Rectal smooth muscle tissue (tissue), 1 donor: ENCODE data around the gene NEB.

Experiments
- H3K27ac ChIP-seq: one replicate; pipeline ENCODE4 v1.7.0; 2013; ENCODE audit warnings: low read depth, low read length, inconsistent platforms
- H3K27me3 ChIP-seq: one replicate; pipeline ENCODE4 v1.7.0; 2013; ENCODE audit warnings: low read length; ENCODE audit not compliant: control insufficient read depth, insufficient read depth
- H3K36me3 ChIP-seq: one replicate; pipeline ENCODE4 v1.7.0; 2013; ENCODE audit warnings: low read length; ENCODE audit not compliant: control insufficient read depth, insufficient read depth
- H3K4me1 ChIP-seq: one replicate; pipeline ENCODE4 v1.7.0; 2013; ENCODE audit warnings: low read length; ENCODE audit not compliant: control insufficient read depth, insufficient read depth
- H3K4me3 ChIP-seq: one replicate; pipeline ENCODE4 v1.7.0; 2013; ENCODE audit warnings: low read length
- H3K9ac ChIP-seq: one replicate; pipeline ENCODE4 v1.7.0; 2013; ENCODE audit warnings: low read length

NEB gene

DNA sequence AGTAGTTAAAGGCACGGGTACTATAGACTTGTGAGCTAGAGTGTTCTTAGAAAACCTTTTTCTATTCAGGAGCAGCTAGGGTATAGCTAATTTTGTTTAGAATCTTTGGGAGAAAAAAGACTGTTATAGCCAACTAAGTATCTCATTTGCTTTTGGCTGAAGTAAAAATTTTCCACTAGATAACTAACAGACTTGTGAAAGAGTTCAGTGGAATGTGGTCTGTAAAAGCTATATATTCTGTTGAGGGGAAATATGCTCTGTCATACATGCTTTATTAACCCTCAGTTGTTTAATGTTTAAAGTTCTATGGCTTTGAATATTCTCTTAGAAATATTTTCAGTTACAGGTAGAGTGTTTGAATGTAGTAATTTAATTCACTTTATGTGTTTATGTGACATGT lies 274.9 kb downstream of the NEB start:
- H3K4me3 ChIP-seq, result no peak overlapping the region
- H3K9ac ChIP-seq, result no peak overlapping the region
- no peaks in the 10 kb centered on the region for H3K27me3 ChIP-seq
- no peak overlapping the region for H3K27ac ChIP-seq
- no peaks in the 10 kb centered on the region for H3K4me1 ChIP-seq
- H3K36me3 ChIP-seq, result peaks cover 17% of the 10 kb centered on the region

DNA sequence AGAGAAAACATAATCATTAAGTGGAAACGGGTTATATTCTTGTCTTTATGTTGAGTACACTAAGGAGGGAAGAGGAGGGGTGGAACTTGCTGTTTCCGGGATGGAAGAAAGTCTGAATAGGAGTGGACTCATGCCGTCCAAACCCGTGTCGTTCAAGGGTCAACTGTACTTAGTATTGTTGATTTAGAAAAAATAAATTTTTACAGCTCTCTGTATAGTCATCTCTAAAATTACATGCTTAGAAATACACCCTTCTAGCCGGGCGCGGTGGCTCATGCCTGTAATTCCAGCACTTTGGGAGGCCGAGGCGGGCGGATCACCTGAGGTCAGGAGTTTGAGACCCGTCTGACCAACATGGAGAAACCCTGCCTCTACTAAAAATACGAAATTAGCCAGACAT lies 295.1 kb downstream of the NEB start:
- Histone ChIP-seq H3K4me3 (no peak overlapping the region), H3K36me3 (peaks cover 16% of the 10 kb centered on the region), H3K4me1 (no peaks in the 10 kb centered on the region), H3K27me3 (no peaks in the 10 kb centered on the region), H3K9ac (no peak overlapping the region), H3K27ac (no peak overlapping the region)

- Histone ChIP-seq H3K27ac (no peak overlapping the region), H3K4me3 (no peak overlapping the region), H3K9ac (no peak overlapping the region), H3K27me3 (no peaks in the 10 kb centered on the region), H3K4me1 (no peaks in the 10 kb centered on the region), H3K36me3 (peaks cover 20% of the 10 kb centered on the region)
Observed at GRCh38 chr2:151438506-151438905, 295.8 kb downstream of the NEB start.

- Histone ChIP-seq H3K36me3 (peaks cover 21% of the 10 kb centered on the region), H3K4me1 (no peaks in the 10 kb centered on the region), H3K9ac (no peak overlapping the region)
Observed at GRCh38 chr2:151437630-151438029, 296.6 kb downstream of the NEB start.

More at GRCh38 chr2:151437630-151438029, 296.6 kb downstream of the NEB start:
- no peaks in the 10 kb centered on the region for H3K27me3 ChIP-seq
- H3K27ac ChIP-seq, result no peak overlapping the region
- no peak overlapping the region for H3K4me3 ChIP-seq
